Measurements from ENCODE around the gene ZBTB17.

- TF ChIP-seq PHF8 (IDR thresholded peaks at IDR 0.05; ENCODE audit: borderline replicate concordance, low read depth) (no peak), CTCF (IDR thresholded peaks at IDR 0.05) (no peak), JUN (IDR thresholded peaks at IDR 0.05) (no peak), JUNB (IDR thresholded peaks at IDR 0.05) (no peak), HOXB13 (CRISPR knock-in tag; IDR thresholded peaks at IDR 0.05; ENCODE audit: low read depth) (no peak), MAX (IDR thresholded peaks at IDR 0.05) (no peak), USF2 (IDR thresholded peaks at IDR 0.05) (no peak), REST (IDR thresholded peaks at IDR 0.05) (no peak), MYC (IDR thresholded peaks at IDR 0.05; ENCODE audit: borderline replicate concordance, low read length) (no peak), EP300 (IDR thresholded peaks at IDR 0.05) (no peak)
Measured at GRCh38 chr1:15945011-15945831, 30.7 kb downstream of the ZBTB17 start.
